K562 (cell line): ENCODE results near the gene PDIA4. TPM values are rescaled to one million over a fixed set of nuclear protein-coding genes. Genes with fewer than 3 reads are reported as not detected.

Experiments used
- ARID1B ChIP-seq: fragments of 450-650 bp; IDR thresholded peaks from 2 replicates; pipeline ENCODE4 v1.6.1; 2016; ENCODE audit warnings: antibody characterized with exemption, mild to moderate bottlenecking, inconsistent platforms
- BRCA1 ChIP-seq, 2 experiments: fragments of 450-650 bp in 1 of 2; sonication (generic) in 1 of 2; formaldehyde crosslinking in 1 of 2; IDR thresholded peaks; 2 replicates each; pipeline versions ENCODE4 v1.5.0 to v1.6.1; 2017 to 2020; ENCODE audit warnings: mild to moderate bottlenecking in 1 of 2, missing genetic modification reagents in 1 of 2
- CCNT2 ChIP-seq: IDR thresholded peaks from 2 replicates; pipeline ENCODE4 v1.6.1; 2011; ENCODE audit warnings: borderline replicate concordance, low read depth, mild to moderate bottlenecking, moderate library complexity, mixed read lengths, low read length; ENCODE audit not compliant: insufficient read length; ENCODE audit errors: extremely low read depth
- GTF2A2 ChIP-seq: IDR thresholded peaks from 2 replicates; pipeline ENCODE4 v1.6.1; 2016; ENCODE audit warnings: mild to moderate bottlenecking, missing genetic modification characterization, missing compliant biosample characterization
- HMGN3 ChIP-seq: IDR thresholded peaks from 2 replicates; pipeline ENCODE4 v1.6.1; 2011; ENCODE audit warnings: borderline replicate concordance, low read depth, mild to moderate bottlenecking, mixed read lengths, low read length; ENCODE audit not compliant: insufficient read length; ENCODE audit errors: extremely low read depth
- JUNB ChIP-seq: fragments of 450-650 bp; formaldehyde crosslinking; conservative IDR thresholded peaks from 2 replicates; pipeline ENCODE4 v1.4.0; 2020; ENCODE audit warnings: mild to moderate bottlenecking
- KDM2B ChIP-seq: fragments of 250-450 bp; sonication (Bioruptor Pico); IDR thresholded peaks from 2 replicates; pipeline ENCODE4 v1.8.0; 2021; ENCODE audit warnings: mild to moderate bottlenecking, moderate library complexity
- PBX2 ChIP-seq, 2 experiments: IDR thresholded peaks in 1 of 2; conservative IDR thresholded peaks in 1 of 2; 2 replicates each; pipeline ENCODE4 v1.6.1; 2016; ENCODE audit warnings: low read depth in 2 of 2, mild to moderate bottlenecking in 1 of 2, missing compliant biosample characterization in 1 of 2, missing genetic modification characterization in 1 of 2, moderate library complexity in 1 of 2
- PRPF4 ChIP-seq: fragments of 200-400 bp; formaldehyde crosslinking; IDR thresholded peaks from one replicate; pipeline ENCODE4 v1.6.1; 2017; ENCODE audit warnings: low read length, low read depth, mild to moderate bottlenecking; ENCODE audit not compliant: insufficient read depth, poor library complexity, severe bottlenecking
- ZBED1 ChIP-seq: IDR thresholded peaks from 2 replicates; pipeline ENCODE4 v1.6.1; 2014
- ZNF121 ChIP-seq: sonication (generic); formaldehyde crosslinking; conservative IDR thresholded peaks from 2 replicates; pipeline ENCODE4 v1.8.0; 2022; ENCODE audit warnings: missing genetic modification reagents
- ZNF3 ChIP-seq: fragments of 250-450 bp; sonication (Bioruptor Pico); IDR thresholded peaks from 2 replicates; pipeline ENCODE4 v1.5.0; 2021; ENCODE audit warnings: mild to moderate bottlenecking, moderate library complexity
- ZNF589 ChIP-seq: fragments of 200-800 bp; sonication (Bioruptor generic); IDR thresholded peaks from 2 replicates; pipeline ENCODE4 v1.6.1; 2016; ENCODE audit warnings: low read depth, missing genetic modification characterization, missing compliant biosample characterization
- ZNF609 ChIP-seq: sonication (generic); formaldehyde crosslinking; IDR thresholded peaks from 2 replicates; pipeline ENCODE4 v1.8.1; 2023; ENCODE audit warnings: missing genetic modification reagents, mild to moderate bottlenecking, borderline replicate concordance
- ZSCAN29 ChIP-seq: fragments of 450-650 bp; IDR thresholded peaks from 2 replicates; pipeline ENCODE4 v1.6.1; 2017
- polyA plus RNA-seq, 8 experiments: library from polyadenylated mRNA; depleted of rRNA in 4 of 8; stranded (reverse) in 5 of 8; unstranded in 3 of 8; fragments of >200 nt; fragmentation: Nextera tagmentation in 2 of 8; fragmentation: Illumina TruSeq in 1 of 8; extraction: Ambion mirVana in 2 of 8; extraction: Trizol in 1 of 8; gene quantifications; 2 replicates each; pipeline versions ENCODE4 v1.2.1 to v1.2.3, GENCODE V29; 2011 to 2014; ENCODE audit warnings: inconsistent platforms in 1 of 8, missing spikeins in 1 of 8
- total RNA-seq, 7 experiments: library from RNA; depleted of rRNA in 6 of 7; stranded (reverse); fragments of >200 nt in 6 of 7; fragmentation: Illumina TruSeq in 2 of 7; extraction: Trizol in 2 of 7; gene quantifications; 2 replicates each; pipeline versions ENCODE4 v1.2.1 to v1.2.3, GENCODE V29; 2011 to 2021; ENCODE audit warnings: low replicate concordance in 1 of 7
- TF ChIP-seq, protein P1 (sequence below): fragments of 250-450 bp; sonication (Bioruptor Pico); IDR thresholded peaks from 2 replicates; pipeline ENCODE4 v1.8.0; 2021; ENCODE audit warnings: borderline replicate concordance, mild to moderate bottlenecking, moderate library complexity; ENCODE audit not compliant: poor library complexity, severe bottlenecking
- TF ChIP-seq, protein P2 (sequence below): fragments of 250-450 bp; sonication (Bioruptor Pico); IDR thresholded peaks from 2 replicates; pipeline ENCODE4 v1.4.0; 2020; ENCODE audit warnings: mild to moderate bottlenecking, moderate library complexity

PDIA4 gene
- total and polyA plus RNA-seq, 9 of the 15 experiments (the other 6 are each of a cell fraction or from before 2014, with no cell fraction given): 9.1 to 175 (median 146) TPM

GRCh38 chr7:148987010-148987750 lies 41.1 kb downstream of the PDIA4 start (continued):
- TF ChIP-seq PBX2 (CRISPR knock-in tag; IDR thresholded peaks at IDR 0.05; ENCODE audit: low read depth): no peak
- TF ChIP-seq PBX2 (tag; conservative IDR thresholded peaks at IDR 0.05; ENCODE audit: low read depth): peak; percentile 48
- TF ChIP-seq JUNB (CRISPR knock-in tag): no peak
- 0 out of 2 replicates have a peak, but pooled peaks have one; percentile 23 for TF ChIP-seq ZNF609 (CRISPR knock-in tag)
- TF ChIP-seq CCNT2: no peak
- TF ChIP-seq, protein P1, sequence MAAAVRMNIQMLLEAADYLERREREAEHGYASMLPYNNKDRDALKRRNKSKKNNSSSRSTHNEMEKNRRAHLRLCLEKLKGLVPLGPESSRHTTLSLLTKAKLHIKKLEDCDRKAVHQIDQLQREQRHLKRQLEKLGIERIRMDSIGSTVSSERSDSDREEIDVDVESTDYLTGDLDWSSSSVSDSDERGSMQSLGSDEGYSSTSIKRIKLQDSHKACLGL: no peak
- no peak for TF ChIP-seq KDM2B
- no peak for TF ChIP-seq PRPF4
- no peak for TF ChIP-seq ZNF589 (CRISPR knock-in tag)
- no peak for TF ChIP-seq ZNF3 (CRISPR knock-in tag)
- TF ChIP-seq ARID1B: peak; percentile 36
- TF ChIP-seq GTF2A2: no peak
- TF ChIP-seq ZBED1: no peak
- TF ChIP-seq ZSCAN29: peak; percentile 66; the same call in 1 of the 2 replicates
- TF ChIP-seq HMGN3: no peak
- no peak for TF ChIP-seq BRCA1 (IDR thresholded peaks at IDR 0.05)
- TF ChIP-seq BRCA1 (CRISPR knock-in tag; IDR thresholded peaks at IDR 0.05): no peak
- TF ChIP-seq, protein P2, sequence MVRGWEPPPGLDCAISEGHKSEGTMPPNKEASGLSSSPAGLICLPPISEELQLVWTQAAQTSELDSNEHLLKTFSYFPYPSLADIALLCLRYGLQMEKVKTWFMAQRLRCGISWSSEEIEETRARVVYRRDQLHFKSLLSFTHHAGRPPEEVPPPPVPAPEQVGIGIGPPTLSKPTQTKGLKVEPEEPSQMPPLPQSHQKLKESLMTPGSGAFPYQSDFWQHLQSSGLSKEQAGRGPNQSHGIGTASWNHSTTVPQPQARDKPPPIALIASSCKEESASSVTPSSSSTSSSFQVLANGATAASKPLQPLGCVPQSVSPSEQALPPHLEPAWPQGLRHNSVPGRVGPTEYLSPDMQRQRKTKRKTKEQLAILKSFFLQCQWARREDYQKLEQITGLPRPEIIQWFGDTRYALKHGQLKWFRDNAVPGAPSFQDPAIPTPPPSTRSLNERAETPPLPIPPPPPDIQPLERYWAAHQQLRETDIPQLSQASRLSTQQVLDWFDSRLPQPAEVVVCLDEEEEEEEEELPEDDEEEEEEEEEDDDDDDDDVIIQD (CRISPR knock-in tag): no peak
- TF ChIP-seq ZNF121: no peak
